GM18502 (cell line): ENCODE data around the gene LRRC31.

Experiments used
- ATAC-seq: cut with Tn5 transposase; IDR thresholded peaks from one replicate; pipeline ENCODE4 v1.9.1; 2021; ENCODE audit warnings: mild to moderate bottlenecking; ENCODE audit not compliant: unreplicated experiment, poor library complexity

The LRRC31 gene

DNA sequence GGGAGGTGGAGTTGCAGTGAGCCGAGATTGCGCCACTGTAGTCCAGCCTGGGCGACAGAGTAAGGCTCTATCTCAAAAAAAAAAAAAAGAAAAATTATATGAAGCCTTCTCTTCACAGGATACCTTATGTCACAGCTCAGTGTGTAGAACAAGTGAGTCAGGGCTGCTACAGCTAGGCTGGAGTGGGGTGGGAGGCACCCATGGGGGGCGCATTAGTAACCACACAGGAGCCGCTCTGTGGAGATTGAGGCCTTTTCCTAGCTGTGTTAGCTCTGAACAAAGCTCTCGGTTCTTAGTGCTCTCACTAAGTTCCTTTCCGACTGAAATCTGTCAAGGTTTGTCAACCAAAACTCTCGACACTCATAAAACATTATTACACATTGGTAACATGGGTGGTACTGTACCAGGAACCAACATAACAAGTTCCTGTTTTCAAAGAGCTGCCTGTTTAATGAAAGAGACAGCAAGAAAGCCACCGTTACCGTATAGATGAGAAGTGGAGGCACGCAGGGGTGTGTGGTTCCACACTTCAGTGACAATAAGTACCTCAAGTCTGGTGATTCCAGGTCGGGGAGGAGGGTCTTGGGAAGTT, 4.5 kb downstream of the LRRC31 start:
- ATAC-seq = no peak

DNA sequence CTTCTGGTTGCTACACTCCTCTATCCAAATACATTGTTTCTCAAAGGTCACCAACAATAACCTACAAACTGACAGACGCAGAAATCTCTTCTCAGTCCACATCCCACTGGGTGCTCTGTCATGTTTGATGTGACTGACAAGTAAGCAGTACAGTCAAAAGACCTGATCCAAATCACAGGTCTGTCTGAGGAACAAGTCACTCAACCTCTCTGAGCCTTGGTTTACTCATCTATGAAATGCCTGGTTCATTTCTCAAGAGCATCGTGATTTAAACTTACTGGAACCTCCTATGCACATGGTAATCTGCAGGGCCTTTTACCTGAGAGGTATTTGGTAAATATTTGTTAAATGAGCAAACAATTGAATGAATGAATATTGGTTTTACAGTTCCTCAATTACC, 5.5 kb downstream of the LRRC31 start:
- ATAC-seq = no peak

DNA sequence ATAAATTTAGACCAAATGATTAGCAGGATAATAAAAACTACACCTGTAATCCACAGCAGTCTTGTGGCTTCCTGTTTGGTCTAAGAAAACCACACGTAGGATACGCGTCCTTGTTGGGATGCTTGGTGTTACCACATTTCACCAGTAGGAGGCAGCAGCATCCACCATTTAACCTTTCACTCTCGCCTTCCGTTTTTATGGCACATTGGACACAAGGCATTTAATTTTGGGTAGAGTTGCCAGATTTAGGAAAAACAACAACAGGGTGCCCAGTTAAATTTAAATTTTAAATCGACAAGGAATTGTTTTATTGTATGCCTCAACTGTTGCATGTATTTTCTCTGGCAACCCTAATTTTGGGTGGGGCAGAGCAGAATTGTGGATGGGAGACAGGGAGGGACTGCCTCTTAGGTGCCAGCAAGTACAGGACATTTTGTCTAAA, 6.3 kb downstream of the LRRC31 start:
- ATAC-seq = peak; percentile 71

DNA sequence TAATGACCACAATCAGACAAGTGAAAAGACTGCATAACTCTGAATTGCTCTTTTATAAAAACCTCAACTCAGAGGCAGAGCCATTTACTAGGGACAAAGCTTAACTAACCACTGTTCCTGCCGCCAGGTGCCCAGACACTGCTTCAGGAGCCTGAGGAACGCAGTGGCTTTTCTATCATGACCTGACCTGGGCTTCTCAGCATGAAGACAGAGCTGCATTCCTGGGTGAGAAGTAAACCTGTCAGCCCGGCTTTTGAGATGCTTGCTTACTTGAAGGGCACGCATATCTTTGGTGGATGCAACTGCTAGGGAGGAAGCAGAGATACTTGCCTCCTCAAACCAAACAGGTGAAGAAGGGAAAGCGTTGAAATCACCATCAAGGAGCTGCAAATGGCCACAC, 7.9 kb downstream of the LRRC31 start:
- ATAC-seq = no peak

DNA sequence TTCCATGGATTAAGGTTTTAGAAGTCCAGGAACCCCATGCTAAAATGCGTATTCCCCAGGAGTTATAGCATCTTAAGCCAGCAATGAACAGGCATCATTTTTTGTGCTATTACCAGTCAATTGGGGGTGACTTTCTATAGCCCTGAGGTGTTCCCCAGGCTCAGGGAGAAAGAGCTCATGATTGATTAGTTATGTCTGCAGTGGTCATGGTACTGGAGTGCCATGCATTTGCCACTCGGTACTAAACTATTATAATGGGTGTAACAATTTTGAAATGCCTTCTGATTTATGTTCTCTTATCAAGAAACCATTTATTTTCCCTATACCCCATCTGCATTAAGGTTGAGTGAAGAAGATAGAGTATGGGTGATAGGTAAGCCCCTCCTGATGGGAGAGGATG, 11.9 kb downstream of the LRRC31 start:
- ATAC-seq = no peak

DNA sequence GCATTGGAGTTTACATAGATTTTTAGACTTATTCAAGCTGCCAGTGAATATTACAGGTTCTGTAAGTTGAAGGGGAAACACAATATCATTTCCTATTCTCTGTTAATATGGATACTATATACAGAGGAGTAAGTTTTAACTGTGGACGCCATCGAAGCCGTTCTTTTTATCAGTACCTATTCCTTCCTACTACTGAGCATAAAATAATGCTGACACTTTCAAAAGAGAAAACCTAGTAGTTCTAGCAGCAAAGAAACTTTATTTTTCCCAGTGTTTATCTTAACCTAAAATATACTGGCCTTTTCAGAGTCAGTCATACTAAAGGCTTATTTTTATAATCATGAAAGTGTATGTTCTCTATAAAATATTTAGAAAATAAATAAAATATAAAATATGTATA, 14.2 kb downstream of the LRRC31 start:
- no peak for ATAC-seq

DNA sequence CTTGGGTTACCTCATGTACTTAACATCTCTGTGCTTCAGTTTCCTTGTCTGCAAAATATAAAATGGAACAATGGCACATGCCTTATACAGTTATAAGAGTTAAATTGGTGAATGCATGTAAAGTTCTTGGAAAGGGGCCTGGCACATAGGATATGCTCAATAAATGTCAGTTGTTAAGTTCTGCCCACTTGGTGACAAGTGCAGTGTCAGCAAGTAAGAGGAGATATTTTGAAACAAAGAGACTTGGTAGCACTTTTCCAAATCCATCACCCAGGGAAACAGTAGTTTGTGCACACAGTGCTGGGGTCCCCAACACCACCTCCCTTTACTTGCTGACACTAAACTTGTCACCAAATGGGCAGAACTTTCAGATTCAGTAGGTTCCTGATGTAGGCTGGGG, 19.1 kb downstream of the LRRC31 start:
- ATAC-seq = no peak

DNA sequence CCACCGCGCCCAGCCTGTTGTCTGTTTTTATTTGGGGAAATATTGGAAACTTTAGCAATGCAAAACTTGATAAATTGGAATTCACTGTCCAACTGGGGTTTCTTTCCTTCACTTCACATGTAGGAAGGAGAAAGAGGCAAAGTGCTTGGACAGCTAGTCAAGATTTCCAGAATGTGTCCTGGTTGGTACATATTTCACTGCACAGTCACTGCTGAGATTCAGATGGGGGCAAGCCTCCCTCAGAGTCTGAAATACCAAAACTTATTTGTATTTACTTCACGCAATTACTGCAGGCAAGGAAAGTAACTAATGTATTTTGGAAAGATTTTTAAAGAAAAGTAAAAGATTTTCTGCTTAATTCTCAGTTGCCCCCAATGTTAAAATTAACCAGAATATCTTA, 21.0 kb downstream of the LRRC31 start:
- ATAC-seq = no peak

DNA sequence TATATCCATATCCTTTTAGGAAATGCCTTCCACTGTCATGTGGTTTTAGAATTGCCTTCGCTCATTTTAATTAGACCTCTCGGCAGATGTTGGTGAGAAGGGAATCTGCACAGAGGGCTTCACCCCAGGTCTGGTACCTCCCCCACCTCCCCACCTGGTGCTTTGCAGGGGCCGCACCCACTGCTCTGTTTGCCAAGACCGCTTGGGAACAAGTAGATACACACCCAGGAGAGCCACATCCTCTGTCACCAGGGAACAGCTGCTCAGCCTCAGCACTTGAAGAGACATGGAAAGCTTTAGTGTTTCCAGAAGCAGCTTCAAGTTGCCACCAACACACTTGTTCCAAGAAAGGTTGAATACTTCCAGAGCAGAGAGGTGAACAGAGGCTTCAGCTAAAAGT, 21.8 kb downstream of the LRRC31 start:
- ATAC-seq = no peak

DNA sequence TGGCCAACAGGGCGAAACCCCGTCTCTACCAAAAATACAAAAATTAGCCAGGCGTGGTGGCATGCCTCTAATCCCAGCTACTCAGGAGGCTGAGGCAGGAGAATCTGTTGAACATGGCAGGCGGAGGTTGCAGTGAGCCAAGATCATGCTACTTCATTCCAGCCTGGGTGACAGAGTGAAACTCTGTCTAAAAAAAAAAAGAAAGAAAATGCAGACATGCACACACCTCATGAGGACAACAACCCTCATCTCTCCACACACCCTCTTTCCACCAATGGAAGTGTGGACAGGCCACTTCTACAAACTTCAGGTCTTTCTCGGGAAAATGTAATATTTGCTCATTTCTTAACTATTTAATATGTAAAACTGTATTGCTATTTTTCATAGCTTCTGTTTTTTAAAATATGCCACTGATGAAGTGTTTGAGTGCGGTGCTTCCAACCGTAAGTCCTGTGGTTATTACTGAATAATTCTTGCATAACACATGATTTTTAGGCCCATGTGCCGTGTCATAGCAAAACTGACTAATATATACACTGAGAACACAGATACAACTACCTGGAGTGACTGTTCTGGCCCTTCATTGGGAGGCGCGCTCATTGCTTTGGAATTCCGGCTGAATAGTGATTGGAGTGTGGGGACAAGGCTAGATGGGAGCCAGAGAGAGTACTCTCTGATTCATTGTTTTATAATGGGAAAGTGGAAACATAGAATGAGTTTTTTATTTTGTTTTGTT, 23.1 kb downstream of the LRRC31 start:
- ATAC-seq = peak; percentile 98

DNA sequence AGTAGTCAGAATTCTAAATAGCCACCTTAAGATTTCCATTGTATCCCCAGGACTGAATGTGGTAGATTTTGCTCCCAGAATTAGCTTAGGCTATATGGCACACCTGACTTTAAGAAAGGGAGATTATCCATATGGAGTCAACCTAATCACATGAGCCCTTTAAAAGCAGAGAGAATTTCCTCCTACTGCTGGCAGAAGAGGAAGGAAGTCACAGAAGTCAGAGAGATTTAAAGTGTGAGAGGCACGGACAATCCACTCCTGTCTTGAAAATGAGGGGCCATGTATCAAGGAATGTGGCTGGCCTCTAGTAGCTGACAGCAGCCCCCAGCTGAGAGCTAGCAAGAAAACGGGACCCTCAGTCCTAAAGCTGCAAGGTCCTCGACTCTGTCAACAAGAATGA, 26.8 kb downstream of the LRRC31 start:
- no peak for ATAC-seq

DNA sequence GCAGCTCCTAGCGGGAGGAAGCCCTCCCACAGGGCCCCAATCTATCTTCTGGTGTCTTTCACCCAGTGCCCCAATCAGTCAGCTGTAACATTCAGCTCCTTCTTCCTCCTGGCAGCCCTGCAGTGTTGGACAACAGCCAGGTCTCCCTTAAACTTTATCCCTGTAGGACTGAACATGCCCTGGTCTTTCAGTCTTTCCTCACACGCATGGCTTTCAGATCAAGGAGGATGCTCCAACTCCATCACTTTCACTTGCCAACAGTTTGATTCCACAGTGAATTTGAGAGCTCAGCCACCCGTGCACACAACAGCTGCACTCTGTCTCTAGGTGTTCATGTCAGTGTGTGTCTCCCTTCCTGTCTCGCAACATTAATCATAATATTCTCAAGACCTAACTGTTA, 28.6 kb downstream of the LRRC31 start:
- ATAC-seq = peak; percentile 81

DNA sequence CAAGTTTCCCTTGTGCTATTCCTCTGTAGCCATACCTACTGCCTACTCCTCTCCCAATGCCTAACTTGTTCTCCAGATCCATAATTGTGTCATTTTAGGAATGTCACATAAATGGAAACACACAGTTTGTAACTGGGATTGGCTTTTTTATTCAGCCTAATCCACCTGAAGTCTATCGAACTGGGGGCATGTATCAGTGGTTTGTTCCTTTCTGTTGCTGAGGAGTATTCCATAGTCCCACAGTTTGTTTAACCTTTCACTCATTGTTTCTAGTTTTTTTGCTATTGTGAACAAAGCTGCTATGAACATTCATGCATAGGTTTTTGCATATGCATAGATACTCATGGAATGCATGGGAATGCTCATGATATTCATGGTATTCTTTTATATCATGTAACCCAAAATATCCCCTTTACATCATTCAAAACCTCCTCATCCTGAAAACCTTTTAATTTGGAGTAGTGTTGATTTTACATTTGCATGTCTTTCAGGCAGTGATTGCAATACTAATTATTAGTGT, 31.2 kb downstream of the LRRC31 start:
- ATAC-seq = no peak

DNA sequence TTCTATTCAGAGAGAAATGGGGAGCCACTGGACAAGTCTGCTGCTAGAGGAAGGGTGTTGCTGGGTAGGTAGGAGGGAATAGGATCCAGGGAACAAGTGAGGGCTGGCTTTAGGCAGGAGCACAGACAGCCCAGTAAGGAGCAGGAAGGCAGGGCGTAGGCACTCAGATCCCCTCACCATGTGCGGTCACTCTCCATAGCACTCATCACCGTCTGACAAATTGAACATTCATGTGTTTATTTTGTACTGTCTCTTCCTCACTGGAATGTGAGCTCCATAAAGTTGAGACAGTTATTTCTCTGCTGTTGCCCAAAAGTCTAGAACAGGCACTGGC, 32.8 kb downstream of the LRRC31 start:
- no peak for ATAC-seq

DNA sequence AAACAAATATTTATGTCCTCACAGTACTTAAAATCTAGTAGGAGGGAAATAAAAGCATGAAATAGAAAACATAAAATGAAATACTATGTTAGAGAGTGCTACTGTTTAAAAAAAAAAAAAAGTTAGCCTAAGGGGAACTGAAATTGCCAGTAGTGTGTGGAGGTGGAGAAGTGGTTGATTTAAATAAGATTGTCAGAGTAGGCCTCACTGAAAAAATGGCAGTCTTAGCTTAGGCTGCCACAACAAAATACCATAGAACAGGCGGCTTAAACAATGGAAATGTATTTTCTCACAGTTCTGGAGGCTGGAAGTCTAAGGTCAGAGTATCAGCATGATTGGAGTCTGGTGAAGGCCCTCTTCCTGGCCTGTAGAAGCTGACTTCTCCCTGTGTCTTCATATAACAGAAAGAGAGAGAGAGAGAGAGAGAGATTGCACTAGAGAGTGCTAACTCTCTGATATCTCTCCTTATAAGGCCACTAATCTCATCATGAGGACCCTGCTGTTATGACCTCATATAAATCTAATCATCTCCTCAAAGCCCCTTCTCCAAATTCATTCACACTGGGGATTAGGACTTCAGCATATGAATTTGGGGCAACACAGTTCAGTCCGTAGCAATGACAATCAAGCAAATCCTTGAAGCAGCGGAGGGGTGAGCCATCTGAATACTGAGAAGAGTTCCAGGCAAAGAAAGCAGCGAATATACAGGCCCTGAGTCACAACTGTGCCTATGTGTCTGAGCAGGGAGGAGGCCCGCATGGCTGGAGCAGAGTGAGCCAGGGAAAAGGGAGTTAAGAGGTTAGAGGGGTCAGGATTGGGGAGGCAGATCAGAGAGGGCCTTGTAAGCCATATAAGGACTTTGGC, 33.4 kb downstream of the LRRC31 start:
- peak; percentile 85 for ATAC-seq

DNA sequence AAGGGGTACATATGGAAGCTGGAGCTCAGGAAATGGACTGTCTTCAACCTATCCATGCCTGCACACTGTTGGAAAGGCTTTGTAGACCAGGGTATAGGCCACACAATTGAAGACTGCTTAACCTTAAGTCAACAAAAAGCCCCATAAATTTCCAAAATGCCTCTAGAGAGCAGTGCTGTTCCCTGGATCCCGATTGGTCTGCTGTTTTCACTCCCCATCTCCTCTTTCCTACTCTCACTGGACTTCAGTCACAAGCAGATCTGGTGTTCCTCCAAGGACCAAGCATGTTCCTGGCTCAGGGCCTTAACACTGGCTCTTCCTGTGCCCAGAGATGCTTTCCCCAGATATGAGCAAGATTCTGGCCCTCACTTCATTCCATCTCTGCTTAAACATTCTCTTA, 34.2 kb downstream of the LRRC31 start:
- ATAC-seq = peak; percentile 5

DNA sequence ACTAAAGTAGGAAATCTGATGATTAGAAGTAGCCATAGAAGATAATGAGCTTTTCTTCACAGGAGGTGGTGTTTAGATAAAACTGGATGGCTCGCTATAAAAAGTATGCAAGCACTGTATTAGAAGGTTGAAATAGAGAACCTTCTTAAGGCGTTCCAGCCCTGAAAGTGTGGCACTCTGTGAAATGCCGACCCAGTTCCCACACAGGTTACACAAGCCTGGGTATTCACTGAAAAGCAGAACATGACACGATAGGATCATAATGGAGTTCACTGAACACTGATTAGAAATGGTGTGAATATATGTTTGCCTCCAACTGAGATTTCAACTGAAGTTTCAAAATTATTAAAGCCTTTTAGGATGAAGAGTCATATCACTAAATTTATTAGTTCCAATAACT, 42.0 kb downstream of the LRRC31 start:
- ATAC-seq = no peak

DNA sequence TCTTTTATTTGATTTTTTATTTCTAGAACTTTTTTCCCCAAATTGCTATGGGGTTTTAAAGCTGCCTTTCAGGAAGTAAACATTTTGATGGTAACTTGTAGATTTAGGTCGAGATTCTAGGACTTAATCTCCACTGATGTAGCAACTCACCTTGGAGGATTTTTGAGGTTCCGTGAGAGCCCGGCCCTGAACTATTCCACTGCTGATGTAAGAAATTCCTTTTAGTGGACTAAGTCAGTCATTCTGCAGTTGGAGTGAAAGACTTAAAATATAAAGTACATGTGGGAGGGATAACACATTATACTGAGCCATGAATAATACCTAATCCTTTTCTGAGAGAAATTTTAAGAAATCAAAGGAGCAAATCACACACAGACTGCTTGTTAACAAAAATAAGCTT, 44.4 kb downstream of the LRRC31 start:
- no peak for ATAC-seq

DNA sequence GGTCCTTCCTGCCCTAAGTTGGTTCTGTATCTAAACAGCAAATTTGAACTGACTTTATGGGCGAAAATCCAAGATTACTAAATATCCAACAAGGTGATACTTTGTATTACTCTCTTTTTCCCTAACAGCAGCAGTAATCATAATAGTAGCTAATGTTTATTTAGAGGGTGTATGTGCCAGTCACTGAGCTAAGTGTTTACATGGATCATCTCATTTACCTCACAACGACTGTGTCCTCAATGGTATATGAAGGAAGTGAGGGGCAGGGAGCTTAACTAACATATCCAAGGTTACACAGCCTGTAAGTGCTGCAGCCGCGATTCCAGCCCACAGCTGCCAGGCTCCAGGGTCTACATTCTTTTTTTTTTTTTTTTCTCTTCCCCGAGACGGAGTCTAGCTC, 46.8 kb downstream of the LRRC31 start:
- ATAC-seq = no peak

DNA sequence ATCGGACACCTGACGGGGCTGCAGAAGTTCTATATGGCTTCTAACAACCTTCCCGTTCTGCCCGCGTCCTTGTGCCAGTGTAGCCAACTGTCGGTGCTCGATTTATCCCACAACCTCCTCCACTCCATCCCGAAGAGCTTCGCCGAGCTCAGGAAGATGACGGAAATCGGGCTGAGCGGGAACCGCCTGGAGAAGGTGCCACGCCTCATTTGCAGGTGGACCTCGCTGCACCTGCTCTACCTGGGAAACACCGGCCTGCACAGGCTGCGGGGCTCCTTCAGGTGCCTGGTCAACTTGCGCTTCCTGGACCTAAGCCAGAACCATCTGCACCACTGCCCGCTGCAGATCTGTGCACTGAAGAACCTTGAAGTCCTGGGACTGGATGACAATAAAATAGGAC, 47.2 kb downstream of the LRRC31 start:
- ATAC-seq = no peak

DNA sequence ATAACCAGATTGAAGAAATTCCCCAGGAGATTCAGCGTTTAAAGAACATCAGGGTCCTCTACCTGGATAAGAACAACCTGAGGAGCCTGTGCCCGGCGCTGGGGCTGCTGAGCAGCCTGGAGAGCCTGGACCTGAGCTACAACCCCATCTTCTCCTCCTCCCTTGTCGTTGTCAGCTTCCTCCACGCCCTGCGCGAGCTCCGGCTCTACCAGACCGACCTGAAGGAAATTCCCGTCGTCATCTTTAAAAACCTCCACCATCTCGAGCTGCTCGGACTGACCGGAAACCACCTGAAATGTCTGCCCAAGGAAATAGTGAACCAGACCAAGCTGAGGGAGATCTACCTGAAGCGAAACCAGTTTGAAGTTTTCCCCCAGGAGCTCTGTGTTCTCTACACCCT, 47.6 kb downstream of the LRRC31 start:
- ATAC-seq = no peak
